Ascending aorta (tissue), 2 donors: ENCODE results near the gene TTLL13. TPM values are rescaled to one million over a fixed set of nuclear protein-coding genes. Genes with fewer than 3 reads are reported as not detected.
"Not testable (repeated sequence)": the region's sequence is repeated elsewhere in the genome, so short reads cannot be mapped to it uniquely, and the experiment has no call there.

Experiments
- DNase-seq, 2 donors: peaks; one replicate each; pipeline ENCODE4 v3.0.0-alpha.2; 2019; ENCODE audit warnings: low spot score in 2 of 2
- H3K27ac ChIP-seq, 2 donors: fragments of 200-600 bp; sonication (generic); one replicate each; pipeline ENCODE4 v1.5.1; 2016 to 2017; ENCODE audit warnings: mild to moderate bottlenecking in 1 of 2
- H3K27me3 ChIP-seq: fragments of 200-600 bp; sonication (generic); one replicate; pipeline ENCODE4 v1.5.1; 2017
- H3K36me3 ChIP-seq, 2 donors: fragments of 200-600 bp; sonication (generic); one replicate each; pipeline ENCODE4 v1.5.1; 2016
- H3K4me1 ChIP-seq, 2 donors: fragments of 200-600 bp; sonication (generic); one replicate each; pipeline ENCODE4 v1.5.1; 2016 to 2017; ENCODE audit warnings: mild to moderate bottlenecking in 1 of 2
- H3K4me3 ChIP-seq, 2 donors: fragments of 200-600 bp; sonication (generic); one replicate each; pipeline ENCODE4 v1.5.1; 2016 to 2017; ENCODE audit warnings: mild to moderate bottlenecking in 1 of 2
- H3K9me3 ChIP-seq, 2 donors: fragments of 200-600 bp; sonication (generic); one replicate each; pipeline ENCODE4 v1.5.1; 2016
- CTCF ChIP-seq, 3 experiments: fragments of 200-600 bp in 2 of 3; fragments of 450-650 bp in 1 of 3; sonication (generic) in 2 of 3; IDR thresholded peaks; one replicate each; pipeline ENCODE4 v1.5.1; 2016 to 2019; ENCODE audit warnings: antibody characterized with exemption in 3 of 3, mild to moderate bottlenecking in 1 of 3, moderate library complexity in 1 of 3
- intact Hi-C: fragments of 100-400 bp; cut with DNase I; formaldehyde crosslinking; loops from one replicate; pipeline ENCODE4 v1.15.1; 2023
- total RNA-seq: library from RNA; depleted of rRNA; stranded (reverse); fragments of >200 nt; gene quantifications from one replicate; pipeline ENCODE4 v1.1.0, GENCODE V29; 2016

TTLL13 gene
- total RNA-seq, 1 donor from 2014 or later = not detected

- H3K9me3 ChIP-seq = no peaks in the 10 kb centered on the region
- H3K4me3 ChIP-seq = no peak overlapping the region
- H3K27me3 ChIP-seq = no peaks in the 10 kb centered on the region
- TF ChIP-seq CTCF (IDR thresholded peaks at IDR 0.05) = no peak
- no peak overlapping the region for H3K27ac ChIP-seq
- no peaks in the 10 kb centered on the region for H3K4me1 ChIP-seq
- H3K36me3 ChIP-seq = no peaks in the 10 kb centered on the region
- intact Hi-C loops = no loop called here
- no peak for DNase-seq
These were observed 38.6 kb downstream of the TTLL13 start for GRCh38 chr15:90287946-90288345.

GRCh38 chr15:90291679-90292356, 42.5 kb downstream of the TTLL13 start:
- intact Hi-C loops = loop anchor here (2.0 kb wide), 1 partner anchor 29 kb away; no protein-coding TSS in a partner anchor
- H3K4me3 ChIP-seq = no peak overlapping the region
- no peak for DNase-seq
- H3K27me3 ChIP-seq = no peaks in the 10 kb centered on the region
- H3K36me3 ChIP-seq = no peaks in the 10 kb centered on the region
- H3K9me3 ChIP-seq = no peaks in the 10 kb centered on the region
- TF ChIP-seq CTCF (IDR thresholded peaks at IDR 0.05) = no peak
- peaks cover 0 to 17% of the 10 kb centered on the region in 2 donors for H3K4me1 ChIP-seq
- no peak overlapping the region for H3K27ac ChIP-seq

DNA sequence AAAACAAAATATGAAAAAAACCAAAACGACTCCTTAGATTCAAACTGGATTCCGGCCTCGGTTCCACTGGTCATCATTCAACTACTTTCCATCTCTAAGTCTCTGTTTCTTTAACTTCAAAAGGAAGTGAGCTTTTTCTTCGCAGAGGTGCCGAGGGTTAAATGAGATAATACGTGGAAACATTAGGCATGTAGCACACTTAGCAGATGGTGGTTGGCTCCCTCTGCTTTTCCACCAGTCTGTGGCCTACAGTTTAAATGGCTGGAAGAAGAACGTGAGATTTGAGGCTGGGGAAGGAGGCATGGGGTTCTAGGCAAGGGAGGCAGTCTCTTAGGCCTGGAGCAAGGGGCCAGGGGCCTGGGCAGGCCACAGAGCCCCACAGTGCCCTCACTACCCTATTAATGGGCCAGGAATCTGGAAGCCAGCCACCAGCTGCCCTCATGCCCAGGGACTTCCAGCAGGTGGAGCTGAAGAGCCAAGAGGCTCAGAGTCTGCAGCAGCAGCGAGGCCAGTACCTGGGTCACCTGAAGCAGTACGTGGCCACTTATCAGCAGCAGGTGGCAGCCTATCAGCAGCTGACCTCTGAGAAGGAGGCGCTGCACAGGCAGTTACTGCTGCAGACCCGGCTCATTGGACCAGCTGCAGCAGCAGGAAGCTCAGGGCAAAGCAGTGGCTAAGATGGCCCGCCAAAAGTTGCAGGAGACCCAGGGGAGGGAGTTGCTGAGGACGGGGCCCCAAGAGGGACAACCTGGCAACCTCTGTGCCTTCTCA, 43.9 kb downstream of the TTLL13 start:
- peak in 1 of 2 donors; percentile 82 for DNase-seq
- H3K4me1 ChIP-seq = peaks cover 0 to 17% of the 10 kb centered on the region in 2 donors
- H3K4me3 ChIP-seq, H3K27ac ChIP-seq, H3K36me3 ChIP-seq, H3K27me3 ChIP-seq, H3K9me3 ChIP-seq: not testable (repeated sequence)
- intact Hi-C loops = loop anchor here (2.0 kb wide), 1 partner anchor 28 kb away; no protein-coding TSS in a partner anchor
- peak; percentile 48 to 89 (median 84) for TF ChIP-seq CTCF (IDR thresholded peaks at IDR 0.05)

GRCh38 chr15:90294159-90294558, 44.8 kb downstream of the TTLL13 start:
- Histone ChIP-seq H3K27ac (no peak overlapping the region), H3K9me3 (no peaks in the 10 kb centered on the region), H3K27me3 (no peaks in the 10 kb centered on the region), H3K4me3 (no peak overlapping the region), H3K4me1 (peaks cover 0 to 17% of the 10 kb centered on the region in 2 donors), H3K36me3 (no peaks in the 10 kb centered on the region)
- no peak for DNase-seq
- intact Hi-C loops = no loop called here
- no peak for TF ChIP-seq CTCF (IDR thresholded peaks at IDR 0.05)

DNA sequence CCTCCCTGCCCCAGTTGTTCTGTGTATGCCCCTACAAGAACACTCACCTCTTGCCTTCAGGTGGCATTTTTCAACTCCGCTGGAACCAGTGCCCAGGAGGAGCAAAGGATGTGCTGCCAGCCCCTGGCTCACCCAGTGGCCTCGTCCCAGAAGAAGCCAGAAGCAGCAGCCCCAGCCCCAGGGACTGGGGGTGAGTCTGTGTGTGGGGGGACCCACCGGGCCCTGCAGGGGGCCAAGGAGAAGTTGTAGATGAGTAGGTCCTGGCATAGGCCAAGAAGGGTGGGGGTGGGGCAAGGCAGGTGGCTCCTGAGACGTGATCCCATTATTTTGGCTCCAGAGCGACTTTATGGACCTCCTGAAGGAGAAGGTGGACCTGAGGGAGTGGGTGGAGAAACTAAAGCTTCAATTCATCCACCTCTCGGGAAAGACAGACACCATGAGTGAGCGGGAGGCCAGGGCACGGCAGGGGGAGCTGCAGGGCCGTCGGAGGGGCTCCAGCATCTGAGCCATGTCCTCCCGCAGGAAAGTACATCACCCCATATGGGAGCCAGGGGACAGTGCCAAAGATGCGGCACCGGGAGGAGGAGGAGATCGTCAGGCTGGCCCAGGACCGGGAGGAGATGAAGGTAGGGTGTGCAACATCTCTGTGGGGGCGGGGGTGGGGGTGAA, 45.4 kb downstream of the TTLL13 start:
- peak overlapping the region in 1 of 2 donors; percentile 4 for H3K4me3 ChIP-seq
- no peaks in the 10 kb centered on the region for H3K9me3 ChIP-seq
- TF ChIP-seq CTCF (IDR thresholded peaks at IDR 0.05) = peak in 1 of 3 experiments; percentile 18
- intact Hi-C loops = no loop called here
- no peak for DNase-seq
- no peaks in the 10 kb centered on the region for H3K36me3 ChIP-seq
- H3K4me1 ChIP-seq = peaks cover 0 to 17% of the 10 kb centered on the region in 2 donors
- peak overlapping the region in 1 of 2 donors; percentile 43 for H3K27ac ChIP-seq
- no peaks in the 10 kb centered on the region for H3K27me3 ChIP-seq
